Mesenteric fat pad (tissue), 1 donor: ENCODE results near the gene PRKG1. TPM values are rescaled to one million over a fixed set of nuclear protein-coding genes. Genes with fewer than 3 reads are reported as not detected.
A peak's percentile ranks its signal among the peaks of the same experiment; 100 is the strongest.
"Not testable (repeated sequence)": the region's sequence is repeated elsewhere in the genome, so short reads cannot be mapped to it uniquely, and the experiment has no call there.

Source experiments
- DNase-seq: peaks from one replicate; pipeline ENCODE4 v3.0.0-alpha.2; 2020; ENCODE audit warnings: low spot score
- total RNA-seq: library from RNA; stranded (reverse); fragmentation: NEBNext Ultra II Directional; extraction: Animal tissue kit (Norgen Biotek cat#: 25700); gene quantifications from one replicate; pipeline ENCODE4 v1.2.1, GENCODE V29; 2021
- donor health status: DM: yes; HTN: yes; CAD: no.

The PRKG1 gene
- total RNA-seq, 1 donor from 2014 or later = 12.9 TPM

- DNase-seq = not testable (repeated sequence)
Measured at GRCh38 chr10:51688826-51689225, 614.5 kb downstream of the PRKG1 start.

GRCh38 chr10:51689536-51689935, 615.2 kb downstream of the PRKG1 start:
- no peak for DNase-seq

- no peak for DNase-seq
Measured at GRCh38 chr10:51691135-51691534, 616.8 kb downstream of the PRKG1 start.

- no peak for DNase-seq
Measured at GRCh38 chr10:51694086-51694768, 619.9 kb downstream of the PRKG1 start.

- DNase-seq = no peak
Measured at GRCh38 chr10:51696251-51696650, 622.0 kb downstream of the PRKG1 start.

- no peak for DNase-seq
Measured at GRCh38 chr10:51698473-51699063, 624.3 kb downstream of the PRKG1 start.

- no peak for DNase-seq
Measured at GRCh38 chr10:51699145-51699474, 624.8 kb downstream of the PRKG1 start.

GRCh38 chr10:51699475-51700227, 625.4 kb downstream of the PRKG1 start, which contains the start of gene CSTF2T:
Gene CSTF2T, minus strand, starts transcription at chr10:51699595. Its CDS starts 46 bp downstream, at chr10:51699549.
- DNase-seq = peak; percentile 93

- no peak for DNase-seq
Measured at GRCh38 chr10:51700228-51700817, 626.0 kb downstream of the PRKG1 start.

GRCh38 chr10:51705774-51706173, 631.5 kb downstream of the PRKG1 start:
- no peak for DNase-seq

- DNase-seq = no peak
Measured at GRCh38 chr10:51706225-51706624, 631.9 kb downstream of the PRKG1 start.

- no peak for DNase-seq
Measured at GRCh38 chr10:51707392-51707791, 633.1 kb downstream of the PRKG1 start.

GRCh38 chr10:51707821-51708424, 633.6 kb downstream of the PRKG1 start:
- no peak for DNase-seq

GRCh38 chr10:51708609-51709008, 634.3 kb downstream of the PRKG1 start:
- no peak for DNase-seq

- DNase-seq = no peak
Measured at GRCh38 chr10:51709324-51709972, 635.2 kb downstream of the PRKG1 start.

GRCh38 chr10:51711519-51711891, 637.2 kb downstream of the PRKG1 start:
- DNase-seq = no peak

- no peak for DNase-seq
Measured at GRCh38 chr10:51716981-51717380, 642.7 kb downstream of the PRKG1 start.

- no peak for DNase-seq
Measured at GRCh38 chr10:51718804-51719291, 644.6 kb downstream of the PRKG1 start.

- DNase-seq = no peak
Measured at GRCh38 chr10:51724038-51724437, 649.8 kb downstream of the PRKG1 start.

GRCh38 chr10:51729822-51730555, 655.7 kb downstream of the PRKG1 start:
- DNase-seq = no peak
